MM.1S (cell line): ENCODE data around the gene PDCD1.

Experiments used
- DNase-seq: peaks from one replicate; pipeline ENCODE4 v3.0.0-alpha.2; 2015
- H2AFZ ChIP-seq: fragments of 300-600 bp; sonication (generic); 2 replicates; pipeline ENCODE4 v1.6.0; 2016; ENCODE audit warnings: antibody characterized with exemption, low read length
- H3F3A ChIP-seq: fragments of 300-600 bp; sonication (generic); 2 replicates; pipeline ENCODE4 v1.6.1; 2016; ENCODE audit warnings: mild to moderate bottlenecking, antibody characterized with exemption, low read length, moderate library complexity, mixed read lengths; ENCODE audit not compliant: insufficient read depth
- H3K27ac ChIP-seq: fragments of 300-600 bp; sonication (generic); 2 replicates; pipeline ENCODE4 v1.5.1; 2016; ENCODE audit warnings: mild to moderate bottlenecking, low read length
- H3K27me3 ChIP-seq: fragments of 300-600 bp; sonication (generic); replicated peaks from 2 replicates; pipeline ENCODE4 v1.6.0; 2016; ENCODE audit warnings: low read length; ENCODE audit not compliant: insufficient read depth
- H3K36me3 ChIP-seq: fragments of 300-600 bp; sonication (generic); replicated peaks from 2 replicates; pipeline ENCODE4 v1.6.1; 2016; ENCODE audit warnings: mild to moderate bottlenecking, low read length, mixed read lengths; ENCODE audit not compliant: insufficient read depth
- H3K4me1 ChIP-seq: fragments of 300-600 bp; sonication (generic); 2 replicates; pipeline ENCODE4 v1.6.1; 2016; ENCODE audit warnings: low read length, mixed read lengths
- H3K4me2 ChIP-seq: fragments of 300-600 bp; sonication (generic); 2 replicates; pipeline ENCODE4 v1.6.0; 2016; ENCODE audit warnings: low read depth, low read length
- H3K4me3 ChIP-seq: fragments of 300-600 bp; sonication (generic); 2 replicates; pipeline ENCODE4 v1.5.1; 2016; ENCODE audit warnings: low read length, mixed read lengths
- H3K79me2 ChIP-seq: fragments of 300-600 bp; sonication (generic); 2 replicates; pipeline ENCODE4 v1.6.1; 2016; ENCODE audit warnings: mixed run types, low read length, mixed read lengths
- H3K9ac ChIP-seq: fragments of 300-600 bp; sonication (generic); 2 replicates; pipeline ENCODE4 v1.6.1; 2016; ENCODE audit warnings: low read length, mixed read lengths
- H3K9me2 ChIP-seq: fragments of 300-600 bp; sonication (generic); replicated peaks from 2 replicates; pipeline ENCODE4 v1.6.1; 2016; ENCODE audit warnings: mild to moderate bottlenecking, low read length, mixed read lengths; ENCODE audit not compliant: insufficient read depth
- H3K9me3 ChIP-seq: fragments of 300-600 bp; sonication (generic); replicated peaks from 2 replicates; pipeline ENCODE4 v1.6.1; 2016; ENCODE audit warnings: mild to moderate bottlenecking, low read length, mixed read lengths; ENCODE audit not compliant: insufficient read depth
- H4K20me1 ChIP-seq: fragments of 300-600 bp; sonication (generic); 2 replicates; pipeline ENCODE4 v1.6.1; 2016; ENCODE audit warnings: mild to moderate bottlenecking, low read length, moderate library complexity, mixed read lengths; ENCODE audit not compliant: insufficient read depth
- CTCF ChIP-seq: fragments of 300-600 bp; sonication (generic); IDR thresholded peaks from 2 replicates; pipeline ENCODE4 v1.5.1; 2016; ENCODE audit warnings: antibody characterized with exemption, low read length, mixed read lengths
- EZH2 ChIP-seq: fragments of 300-600 bp; sonication (generic); optimal IDR thresholded peaks from 2 replicates; pipeline ENCODE3; 2017; ENCODE audit warnings: low read depth, mild to moderate bottlenecking, antibody characterized with exemption, low read length, mixed read lengths
- EZH2phosphoT487 ChIP-seq: fragments of 300-600 bp; sonication (generic); IDR thresholded peaks from 2 replicates; pipeline ENCODE4 v1.6.1; 2018; ENCODE audit warnings: antibody characterized with exemption, low read length

PDCD1 gene

GRCh38 chr2:241891315-241891987, 32.8 kb upstream of the PDCD1 start:
- no peaks in the 10 kb centered on the region for H3K4me1 ChIP-seq
- H2AFZ ChIP-seq: no peak overlapping the region
- DNase-seq: no peak
- no peaks in the 10 kb centered on the region for H4K20me1 ChIP-seq
- TF ChIP-seq CTCF (no peak), EZH2phosphoT487 (no peak), EZH2 (no peak)
- no peaks in the 10 kb centered on the region for H3K79me2 ChIP-seq
- no peaks in the 10 kb centered on the region for H3K36me3 ChIP-seq
- H3K27ac ChIP-seq: no peak overlapping the region
- no peak overlapping the region for H3K4me3 ChIP-seq
- no peaks in the 10 kb centered on the region for H3K9me3 ChIP-seq
- no peaks in the 10 kb centered on the region for H3K9me2 ChIP-seq
- no peak overlapping the region for H3K9ac ChIP-seq
- no peaks in the 10 kb centered on the region for H3F3A ChIP-seq
- H3K4me2 ChIP-seq: no peak overlapping the region
- no peaks in the 10 kb centered on the region for H3K27me3 ChIP-seq

GRCh38 chr2:241890524-241891235, 32.0 kb upstream of the PDCD1 start:
- no peak for TF ChIP-seq EZH2
- TF ChIP-seq EZH2phosphoT487: no peak
- TF ChIP-seq CTCF: no peak
- no peak overlapping the region for H3K4me2 ChIP-seq
- H3K4me3 ChIP-seq: no peak overlapping the region
- no peaks in the 10 kb centered on the region for H3K9me2 ChIP-seq
- H3K9ac ChIP-seq: no peak overlapping the region
- no peaks in the 10 kb centered on the region for H3K4me1 ChIP-seq
- no peaks in the 10 kb centered on the region for H3F3A ChIP-seq
- no peaks in the 10 kb centered on the region for H3K27me3 ChIP-seq
- no peaks in the 10 kb centered on the region for H3K9me3 ChIP-seq
- H2AFZ ChIP-seq: no peak overlapping the region
- H3K79me2 ChIP-seq: no peaks in the 10 kb centered on the region
- H3K27ac ChIP-seq: no peak overlapping the region
- no peaks in the 10 kb centered on the region for H4K20me1 ChIP-seq
- DNase-seq: no peak
- H3K36me3 ChIP-seq: no peaks in the 10 kb centered on the region

DNA sequence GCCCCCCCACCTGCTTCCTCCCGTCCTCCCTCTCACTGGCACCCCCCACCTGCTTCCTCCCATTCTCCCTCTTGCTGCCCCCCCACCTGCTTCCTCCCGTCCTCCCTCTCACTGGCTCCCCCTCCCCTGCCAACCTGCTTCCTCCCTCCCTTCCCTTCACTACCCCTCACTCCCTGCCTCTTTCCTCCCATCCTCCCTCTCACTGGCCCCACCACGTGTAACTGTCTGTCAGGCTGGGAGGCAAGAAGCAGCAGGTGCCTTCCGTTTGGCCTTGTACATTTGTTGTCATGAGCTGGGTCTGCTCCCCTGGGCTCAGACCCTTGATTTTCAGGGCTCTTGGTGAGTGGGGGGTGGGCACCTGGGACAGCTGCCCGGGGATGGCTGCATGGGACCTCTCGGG, 29.9 kb upstream of the PDCD1 start:
- no peak overlapping the region for H3K4me2 ChIP-seq
- no peak overlapping the region for H3K27ac ChIP-seq

More for the DNA sequence above, 29.9 kb upstream of the PDCD1 start:
- TF ChIP-seq CTCF (no peak), EZH2phosphoT487 (no peak)
- DNase-seq: no peak
- H3K4me3 ChIP-seq: no peak overlapping the region
- H3K4me1 ChIP-seq: no peaks in the 10 kb centered on the region
- no peak overlapping the region for H2AFZ ChIP-seq
- no peak overlapping the region for H3K9ac ChIP-seq
- H4K20me1 ChIP-seq: no peaks in the 10 kb centered on the region
- H3K27me3 ChIP-seq: no peaks in the 10 kb centered on the region
- no peaks in the 10 kb centered on the region for H3K9me3 ChIP-seq
- H3F3A ChIP-seq: no peaks in the 10 kb centered on the region
- no peaks in the 10 kb centered on the region for H3K36me3 ChIP-seq
- H3K79me2 ChIP-seq: no peaks in the 10 kb centered on the region
- H3K9me2 ChIP-seq: no peaks in the 10 kb centered on the region
